ENCODE data around the gene TLE2. TPM values are rescaled to one million over a fixed set of nuclear protein-coding genes. Genes with fewer than 3 reads are reported as not detected.

TLE2 gene
- total and polyA plus RNA-seq, 2 of the 4 experiments (the other 2 are of a cell fraction), result under 0.01 to 0.41 TPM

GRCh38 chr19:3073159-3073563, 44.1 kb upstream of the TLE2 start:
- dilution Hi-C loops (cut with HindIII; ENCODE audit: low sequenced_read_pairs, unreplicated experiment) (no loop called here), intact Hi-C loops (cut with micrococcal nuclease) (no loop called here), in situ Hi-C loops (cut with MboI; ENCODE audit: low sequenced_read_pairs) (no loop called here)
- ATAC-seq (ENCODE audit: low read depth) (peak; percentile 49), DNase-seq (peak; percentile 68)
- H2AK9ac ChIP-seq (replicated peaks; ENCODE audit: low read depth, low read length, poor library complexity), result no peak overlapping the region
- H3K27me3 ChIP-seq (ENCODE audit: control insufficient read depth, insufficient read depth, low read length), result no peaks in the 10 kb centered on the region
- H3K4me2 ChIP-seq (ENCODE audit: low read depth, low read length), result no peak overlapping the region
- no peak overlapping the region for H4K5ac ChIP-seq (ENCODE audit: low read depth, low read length)
- POLR2A ChIA-PET (ENCODE audit: unreplicated experiment), result no interaction called here
- H2AK5ac ChIP-seq (ENCODE audit: low read depth, low read length), result no peak overlapping the region
- no peaks in the 10 kb centered on the region for H4K20me1 ChIP-seq (ENCODE audit: insufficient read depth, low read length)
- H2BK15ac ChIP-seq (ENCODE audit: low read depth, low read length), result no peak overlapping the region
- no peak overlapping the region for H3K14ac ChIP-seq (replicated peaks; ENCODE audit: low read depth, low read length)
- H2BK20ac ChIP-seq (ENCODE audit: low read depth, low read length), result no peak overlapping the region
- H3K9me1 ChIP-seq (ENCODE audit: insufficient read depth, low read length), result no peaks in the 10 kb centered on the region; the same call in 1 of the 2 replicates
- 0% methylated on average over 1 of the region's 3 CpGs; no CpG with 5 or more reads in 1 of the 2 experiments for WGBS, 2 experiments (ENCODE audit: extremely low coverage in 2 of 2, insufficient read length in 1 of 2)
- H4K8ac ChIP-seq (ENCODE audit: low read depth in 2 of 2, low read length in 2 of 2), result no peak overlapping the region
- peaks cover 2% of the 10 kb centered on the region; the same call in 1 of the 2 replicates for H3K4me1 ChIP-seq (ENCODE audit: control insufficient read depth, insufficient read depth, low read length)
- no peak overlapping the region for H2AFZ ChIP-seq (replicated peaks; ENCODE audit: low read length, poor library complexity)
- no peak overlapping the region for H3K23ac ChIP-seq (ENCODE audit: low read depth, low read length)
- no peak overlapping the region for H3K56ac ChIP-seq (ENCODE audit: extremely low read depth, insufficient read depth, low read length)
- TF ChIP-seq USF2 (IDR thresholded peaks at IDR 0.05; ENCODE audit: low read depth, low read length), result peak; percentile 71
- no peak for TF ChIP-seq RAD21 (IDR thresholded peaks at IDR 0.05; ENCODE audit: low read length)
- H2BK120ac ChIP-seq (ENCODE audit: low read depth, low read length), result no peak overlapping the region
- H3K9me3 ChIP-seq (ENCODE audit: control insufficient read depth, insufficient read depth, low read length), result no peaks in the 10 kb centered on the region
- CTCF ChIA-PET, result no interaction called here
- BruUV-seq (replicated peaks), result no TSS peak
- H3K4ac ChIP-seq (ENCODE audit: low read depth, low read length), result no peak overlapping the region
- no peak overlapping the region for H3K27ac ChIP-seq (ENCODE audit: insufficient read depth, low read length)
- no peak overlapping the region for H3K9ac ChIP-seq (ENCODE audit: low read depth, low read length)
- H3K79me1 ChIP-seq (ENCODE audit: low read depth in 1 of 2, low read length in 2 of 2), result no peaks in the 10 kb centered on the region
- no peaks in the 10 kb centered on the region for H3K36me3 ChIP-seq (ENCODE audit: control insufficient read depth, insufficient read depth, low read length)
- H4K91ac ChIP-seq (ENCODE audit: insufficient read depth, low read depth, low read length), result no peak overlapping the region
- no peak overlapping the region for H3K4me3 ChIP-seq (ENCODE audit: insufficient read depth, low read depth, low read length)
- no peak overlapping the region for H2BK5ac ChIP-seq (ENCODE audit: low read depth, low read length, poor library complexity, severe bottlenecking)
- H3K18ac ChIP-seq (ENCODE audit: low read depth, low read length), result no peak overlapping the region
